PFSK-1 (cell line): Measurements from ENCODE around the gene PRRX1.

Experiments
- FOXP2 ChIP-seq: optimal IDR thresholded peaks from 2 replicates; pipeline ENCODE3; 2011; ENCODE audit warnings: borderline replicate concordance, control low read depth, inconsistent platforms; ENCODE audit not compliant: insufficient read depth; ENCODE audit errors: extremely low read length, extremely low read depth
- POLR2AphosphoS5 ChIP-seq: IDR thresholded peaks from 2 replicates; pipeline ENCODE4 v1.6.1; 2012; ENCODE audit warnings: low read depth, mild to moderate bottlenecking, control low read depth, low read length, moderate library complexity
- SIN3A ChIP-seq: IDR thresholded peaks from 2 replicates; pipeline ENCODE4 v1.6.1; 2012; ENCODE audit warnings: mild to moderate bottlenecking, low read length, moderate library complexity, borderline replicate concordance; ENCODE audit not compliant: insufficient read depth
- TAF1 ChIP-seq: IDR thresholded peaks from 2 replicates; pipeline ENCODE4 v1.6.1; 2012; ENCODE audit warnings: low read length, control low read depth, borderline replicate concordance; ENCODE audit not compliant: insufficient read depth
- TF ChIP-seq, protein P1 (sequence below), 2 experiments: IDR thresholded peaks; 2 replicates each; pipeline versions ENCODE4 v1.6.1 to v1.8.0; 2011 to 2012; ENCODE audit warnings: low read depth in 2 of 2, low read length in 2 of 2, control low read depth in 1 of 2, inconsistent platforms in 1 of 2, mild to moderate bottlenecking in 1 of 2, moderate library complexity in 1 of 2; ENCODE audit not compliant: insufficient read depth in 1 of 2

PRRX1 gene

DNA sequence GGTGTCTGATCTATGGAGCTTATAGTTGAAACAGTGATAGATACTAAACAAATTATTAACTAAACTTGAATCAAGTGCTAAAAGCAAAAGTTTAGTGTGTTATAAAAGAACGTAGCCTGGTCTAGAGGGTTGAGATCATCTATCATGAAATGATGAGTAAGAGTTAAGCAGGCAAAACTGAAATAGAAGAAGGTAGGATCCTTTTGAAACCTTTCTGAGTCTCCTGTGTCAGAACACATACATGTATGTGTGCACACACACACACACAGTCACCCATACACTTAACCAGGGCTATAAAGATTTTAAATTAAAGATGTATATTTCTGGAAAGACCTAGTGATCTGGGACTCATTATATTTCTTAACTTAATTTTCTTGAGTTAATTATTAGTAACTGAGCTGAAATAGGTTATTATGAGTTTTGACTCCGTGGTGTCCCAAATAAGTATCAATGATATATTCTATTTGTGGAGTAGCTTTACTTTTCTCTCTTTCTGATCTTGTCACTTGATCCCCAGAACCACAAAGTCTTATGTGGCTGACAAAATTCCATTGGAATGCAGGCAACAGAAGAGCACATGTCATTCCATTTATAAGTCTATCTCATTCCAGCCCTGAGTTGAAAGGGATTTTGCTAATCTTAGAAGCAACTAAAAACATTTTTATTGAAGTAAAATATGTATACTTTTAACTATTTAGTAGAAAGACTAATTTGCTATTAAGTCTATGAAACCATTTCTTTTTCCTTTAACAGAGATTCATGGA lies 70.7 kb downstream of the PRRX1 start:
- TF ChIP-seq, protein P1, sequence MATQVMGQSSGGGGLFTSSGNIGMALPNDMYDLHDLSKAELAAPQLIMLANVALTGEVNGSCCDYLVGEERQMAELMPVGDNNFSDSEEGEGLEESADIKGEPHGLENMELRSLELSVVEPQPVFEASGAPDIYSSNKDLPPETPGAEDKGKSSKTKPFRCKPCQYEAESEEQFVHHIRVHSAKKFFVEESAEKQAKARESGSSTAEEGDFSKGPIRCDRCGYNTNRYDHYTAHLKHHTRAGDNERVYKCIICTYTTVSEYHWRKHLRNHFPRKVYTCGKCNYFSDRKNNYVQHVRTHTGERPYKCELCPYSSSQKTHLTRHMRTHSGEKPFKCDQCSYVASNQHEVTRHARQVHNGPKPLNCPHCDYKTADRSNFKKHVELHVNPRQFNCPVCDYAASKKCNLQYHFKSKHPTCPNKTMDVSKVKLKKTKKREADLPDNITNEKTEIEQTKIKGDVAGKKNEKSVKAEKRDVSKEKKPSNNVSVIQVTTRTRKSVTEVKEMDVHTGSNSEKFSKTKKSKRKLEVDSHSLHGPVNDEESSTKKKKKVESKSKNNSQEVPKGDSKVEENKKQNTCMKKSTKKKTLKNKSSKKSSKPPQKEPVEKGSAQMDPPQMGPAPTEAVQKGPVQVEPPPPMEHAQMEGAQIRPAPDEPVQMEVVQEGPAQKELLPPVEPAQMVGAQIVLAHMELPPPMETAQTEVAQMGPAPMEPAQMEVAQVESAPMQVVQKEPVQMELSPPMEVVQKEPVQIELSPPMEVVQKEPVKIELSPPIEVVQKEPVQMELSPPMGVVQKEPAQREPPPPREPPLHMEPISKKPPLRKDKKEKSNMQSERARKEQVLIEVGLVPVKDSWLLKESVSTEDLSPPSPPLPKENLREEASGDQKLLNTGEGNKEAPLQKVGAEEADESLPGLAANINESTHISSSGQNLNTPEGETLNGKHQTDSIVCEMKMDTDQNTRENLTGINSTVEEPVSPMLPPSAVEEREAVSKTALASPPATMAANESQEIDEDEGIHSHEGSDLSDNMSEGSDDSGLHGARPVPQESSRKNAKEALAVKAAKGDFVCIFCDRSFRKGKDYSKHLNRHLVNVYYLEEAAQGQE (IDR thresholded peaks at IDR 0.05; ENCODE audit: insufficient read depth in 1 of 2, low read depth in 2 of 2, low read length in 2 of 2): no peak
- TF ChIP-seq SIN3A: no peak
- TF ChIP-seq POLR2AphosphoS5: no peak
- TF ChIP-seq TAF1: no peak
- TF ChIP-seq FOXP2: no peak

DNA sequence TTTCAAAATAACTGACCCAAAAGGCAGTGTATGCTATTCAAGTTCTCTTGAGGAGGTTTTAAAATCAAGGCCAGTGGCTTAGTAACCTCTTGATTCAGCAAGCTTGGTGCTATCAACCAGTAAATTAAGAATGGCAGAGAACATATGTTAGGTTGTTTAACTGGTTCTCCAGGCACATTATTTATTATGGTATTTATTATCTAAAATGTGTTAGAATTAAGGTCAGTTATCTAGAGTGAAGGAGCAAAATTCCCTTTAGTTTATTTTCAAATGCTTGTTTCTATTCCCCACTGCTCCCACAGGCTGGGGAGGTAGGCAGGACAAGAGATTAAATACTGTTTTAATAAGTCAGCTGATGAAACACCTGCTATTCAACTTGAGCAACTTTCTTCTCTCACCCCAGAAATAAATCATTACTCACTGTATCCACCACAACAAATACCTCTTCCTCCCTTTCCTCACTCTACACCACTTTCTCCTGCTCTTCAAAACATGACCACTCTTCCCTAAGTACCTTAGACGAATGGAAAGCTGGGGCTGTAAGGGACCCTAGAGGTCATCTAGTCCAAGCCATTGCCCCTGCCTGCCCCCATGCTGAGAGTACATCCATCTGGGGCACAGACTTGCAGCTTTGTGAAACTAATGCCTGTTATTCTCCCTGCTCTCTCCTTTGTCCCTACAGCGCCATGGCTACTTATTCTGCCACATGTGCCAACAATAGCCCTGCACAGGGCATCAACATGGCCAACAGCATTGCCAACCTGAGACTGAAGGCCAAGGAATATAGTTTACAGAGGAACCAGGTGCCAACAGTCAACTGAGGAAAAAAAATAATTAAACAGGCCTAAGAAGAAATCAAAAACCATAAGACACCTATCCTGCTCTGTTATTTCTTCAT lies 71.7 kb downstream of the PRRX1 start:
- TF ChIP-seq, protein P1 (IDR thresholded peaks at IDR 0.05; ENCODE audit: insufficient read depth in 1 of 2, low read depth in 2 of 2, low read length in 2 of 2): no peak
- TF ChIP-seq SIN3A (no peak), FOXP2 (no peak), POLR2AphosphoS5 (no peak), TAF1 (no peak)

DNA sequence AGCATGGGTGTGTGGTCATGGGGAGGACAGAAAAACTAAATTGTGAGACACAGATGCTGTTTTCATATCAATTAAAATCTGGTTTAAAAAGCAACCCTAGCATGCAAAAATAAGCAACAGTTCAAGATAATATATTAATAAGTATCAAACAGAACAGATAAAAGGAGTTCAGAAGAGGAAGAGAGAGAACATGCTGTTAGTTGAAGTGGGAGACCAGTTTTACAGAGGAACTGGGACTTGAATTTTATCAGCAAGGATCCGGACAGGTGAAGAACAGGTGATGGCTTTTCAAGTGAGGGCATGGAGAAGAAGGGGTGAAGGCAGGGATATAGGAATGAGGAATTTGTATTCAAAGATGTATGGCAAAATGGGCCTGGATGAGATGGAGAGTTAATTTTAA lies 75.9 kb downstream of the PRRX1 start:
- TF ChIP-seq, protein P1 (IDR thresholded peaks at IDR 0.05; ENCODE audit: insufficient read depth in 1 of 2, low read depth in 2 of 2, low read length in 2 of 2): no peak
- no peak for TF ChIP-seq TAF1
- TF ChIP-seq POLR2AphosphoS5: no peak
- TF ChIP-seq FOXP2: no peak
- TF ChIP-seq SIN3A: no peak

DNA sequence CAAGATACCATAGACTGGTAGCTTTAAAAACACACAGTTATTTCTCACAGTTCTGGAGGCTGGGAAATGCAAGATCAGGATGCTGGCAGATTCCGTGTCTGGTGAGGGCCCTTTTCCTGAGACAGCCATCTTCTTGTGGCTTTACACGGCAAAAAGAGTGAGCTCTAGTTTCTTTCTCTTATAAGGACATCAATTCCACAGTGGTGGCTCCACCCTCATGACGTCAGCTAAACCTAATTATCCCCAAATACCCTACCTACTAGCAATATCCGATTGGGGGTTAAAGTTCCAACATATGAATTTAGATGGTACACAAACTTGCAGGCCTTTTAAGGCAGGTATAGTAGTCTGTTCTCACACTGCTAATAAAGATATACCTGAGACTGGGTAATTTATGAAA lies 77.7 kb downstream of the PRRX1 start:
- TF ChIP-seq POLR2AphosphoS5 (no peak), SIN3A (no peak), FOXP2 (no peak), TAF1 (no peak)
- TF ChIP-seq, protein P1 (IDR thresholded peaks at IDR 0.05; ENCODE audit: insufficient read depth in 1 of 2, low read depth in 2 of 2, low read length in 2 of 2): no peak
